ENCODE data around the gene BIRC7. TPM values are rescaled to one million over a fixed set of nuclear protein-coding genes. Genes with fewer than 3 reads are reported as not detected.

The BIRC7 gene
- total RNA-seq, 1 donor from 2014 or later: not detected

- no peak for DNase-seq
- peaks cover 34% of the 10 kb centered on the region for H3K4me1 Mint-ChIP-seq (ENCODE audit: low read depth, unreplicated experiment)
- no peak overlapping the region for H3K4me3 Mint-ChIP-seq (ENCODE audit: unreplicated experiment)
- H3K9me3 Mint-ChIP-seq (ENCODE audit: unreplicated experiment): peaks cover 6% of the 10 kb centered on the region
- no peak for TF ChIP-seq CTCF (IDR thresholded peaks at IDR 0.05; ENCODE audit: partially characterized antibody, unreplicated experiment)
- peaks cover 11% of the 10 kb centered on the region for H3K36me3 Mint-ChIP-seq (ENCODE audit: unreplicated experiment)
- H3K27me3 Mint-ChIP-seq (ENCODE audit: unreplicated experiment): peaks cover 4% of the 10 kb centered on the region
- no peak overlapping the region for H3K27ac Mint-ChIP-seq (ENCODE audit: unreplicated experiment)
Measured at GRCh38 chr20:63260521-63260920, 24.8 kb downstream of the BIRC7 start.

DNA sequence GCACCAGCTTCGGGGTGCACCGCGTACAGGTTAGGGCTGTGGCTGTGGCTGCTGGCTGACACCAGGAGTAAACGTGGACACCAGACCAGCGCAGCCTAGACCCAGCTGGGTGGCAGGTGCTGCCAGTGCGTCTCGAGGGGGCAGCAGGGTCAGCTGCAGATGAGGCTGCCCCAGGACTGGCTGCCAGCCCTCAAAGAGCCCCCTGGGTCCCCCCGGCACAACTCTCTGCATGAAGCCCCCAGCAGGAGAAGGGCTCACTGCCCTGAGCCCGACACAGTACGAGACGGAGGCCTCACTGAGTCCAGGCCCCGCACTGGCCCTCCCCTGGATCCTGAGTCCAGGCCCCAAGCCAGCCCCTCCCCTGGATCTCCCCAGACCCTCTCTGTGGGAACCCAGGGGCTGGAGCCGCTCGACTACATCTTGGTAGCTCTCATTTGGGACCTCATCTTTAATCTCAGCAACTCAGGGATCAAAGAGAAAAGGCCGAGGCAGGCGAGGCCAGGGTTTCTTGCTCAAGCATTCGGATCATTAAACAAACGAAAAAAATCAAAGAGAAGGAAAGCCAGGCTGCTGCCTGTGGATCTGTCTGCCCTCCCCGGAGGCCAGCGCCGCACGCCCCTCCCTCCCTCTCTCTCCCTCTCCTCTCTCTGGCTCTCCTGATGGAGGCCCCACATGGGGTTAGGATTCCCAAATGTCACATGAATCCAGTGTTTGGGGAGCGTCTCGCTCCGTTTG, 25.5 kb downstream of the BIRC7 start:
- H3K27me3 Mint-ChIP-seq (ENCODE audit: unreplicated experiment): peaks cover 4% of the 10 kb centered on the region
- H3K36me3 Mint-ChIP-seq (ENCODE audit: unreplicated experiment): peaks cover 11% of the 10 kb centered on the region
- no peak for TF ChIP-seq CTCF (IDR thresholded peaks at IDR 0.05; ENCODE audit: partially characterized antibody, unreplicated experiment)
- peaks cover 5% of the 10 kb centered on the region for H3K9me3 Mint-ChIP-seq (ENCODE audit: unreplicated experiment)
- peak overlapping the region; percentile 71 for H3K27ac Mint-ChIP-seq (ENCODE audit: unreplicated experiment)
- peaks cover 30% of the 10 kb centered on the region for H3K4me1 Mint-ChIP-seq (ENCODE audit: low read depth, unreplicated experiment)
- peak overlapping the region; percentile 74 for H3K4me3 Mint-ChIP-seq (ENCODE audit: unreplicated experiment)
- peak; percentile 63 for DNase-seq

DNA sequence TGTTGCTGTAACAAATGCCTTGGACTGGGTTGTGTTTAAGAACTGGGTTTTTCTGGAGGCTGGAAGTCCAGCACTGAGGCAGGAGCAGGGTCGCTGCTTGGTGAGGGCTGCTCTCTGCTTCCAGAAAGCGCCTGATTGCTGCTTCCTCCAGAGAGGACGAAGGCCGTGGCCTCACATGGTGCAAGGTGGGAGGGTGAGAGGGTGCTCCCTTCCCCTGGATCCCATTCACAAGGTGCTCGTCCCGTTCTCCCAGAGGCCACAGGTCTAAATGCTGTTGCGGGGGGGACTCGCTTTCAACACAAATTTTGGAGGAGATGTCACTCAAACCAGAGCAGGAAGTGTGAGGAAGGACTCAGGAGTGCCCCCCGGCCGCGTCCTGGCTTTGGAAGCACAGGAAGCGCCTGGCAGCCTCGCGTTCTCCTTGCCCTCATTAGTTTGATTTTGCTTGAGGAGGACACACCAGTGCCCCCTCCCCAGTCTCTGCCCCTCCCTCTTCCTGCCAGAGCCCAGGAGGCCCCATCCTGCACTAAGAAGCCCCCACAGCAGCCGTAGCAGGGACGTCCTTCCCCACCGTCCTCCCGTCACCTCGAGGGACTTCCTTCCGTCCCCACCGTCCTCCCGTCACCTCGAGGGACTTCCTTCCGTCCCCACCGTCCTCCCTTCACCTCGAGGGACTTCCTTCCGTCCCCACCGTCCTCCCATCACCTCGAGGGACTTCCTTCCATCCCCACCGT, 26.3 kb downstream of the BIRC7 start:
- peaks cover 8% of the 10 kb centered on the region for H3K36me3 Mint-ChIP-seq (ENCODE audit: unreplicated experiment)
- no peak for DNase-seq
- H3K27ac Mint-ChIP-seq (ENCODE audit: unreplicated experiment): peak overlapping the region; percentile 71
- H3K4me1 Mint-ChIP-seq (ENCODE audit: low read depth, unreplicated experiment): peaks cover 26% of the 10 kb centered on the region
- H3K27me3 Mint-ChIP-seq (ENCODE audit: unreplicated experiment): peaks cover 4% of the 10 kb centered on the region
- peaks cover 3% of the 10 kb centered on the region for H3K9me3 Mint-ChIP-seq (ENCODE audit: unreplicated experiment)
- TF ChIP-seq CTCF (IDR thresholded peaks at IDR 0.05; ENCODE audit: partially characterized antibody, unreplicated experiment): no peak
- H3K4me3 Mint-ChIP-seq (ENCODE audit: unreplicated experiment): peak overlapping the region; percentile 77

GRCh38 chr20:63262836-63263235, 27.1 kb downstream of the BIRC7 start:
- Mint-ChIP-seq H3K27ac (ENCODE audit: unreplicated experiment) (peak overlapping the region; percentile 59), H3K9me3 (ENCODE audit: unreplicated experiment) (peaks cover 2% of the 10 kb centered on the region), H3K4me1 (ENCODE audit: low read depth, unreplicated experiment) (peaks cover 17% of the 10 kb centered on the region), H3K27me3 (ENCODE audit: unreplicated experiment) (no peaks in the 10 kb centered on the region), H3K36me3 (ENCODE audit: unreplicated experiment) (no peaks in the 10 kb centered on the region), H3K4me3 (ENCODE audit: unreplicated experiment) (peak overlapping the region; percentile 38)
- TF ChIP-seq CTCF (IDR thresholded peaks at IDR 0.05; ENCODE audit: partially characterized antibody, unreplicated experiment): no peak
- no peak for DNase-seq

DNA sequence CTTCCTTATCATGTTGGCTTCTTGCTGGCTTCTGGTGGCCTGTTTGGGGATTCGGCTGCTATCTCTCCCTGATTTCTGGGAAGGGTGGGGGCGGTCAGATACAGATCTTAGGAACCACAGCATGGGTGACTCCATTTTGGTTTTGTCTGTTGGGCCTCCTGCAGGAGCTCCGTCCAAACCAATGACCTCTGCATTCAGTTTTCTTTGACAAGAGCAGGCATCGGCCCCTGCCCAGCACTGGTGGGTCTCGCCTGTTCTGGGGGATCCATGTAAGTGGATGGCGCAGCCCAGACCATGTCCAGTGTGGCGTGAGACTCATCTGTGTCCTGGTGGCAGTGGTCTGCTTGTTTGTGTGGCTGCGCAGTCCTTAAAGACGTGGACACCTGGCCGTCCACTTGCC, 28.3 kb downstream of the BIRC7 start:
- Mint-ChIP-seq H3K36me3 (ENCODE audit: unreplicated experiment) (no peaks in the 10 kb centered on the region), H3K4me3 (ENCODE audit: unreplicated experiment) (no peak overlapping the region), H3K27ac (ENCODE audit: unreplicated experiment) (no peak overlapping the region), H3K9me3 (ENCODE audit: unreplicated experiment) (peaks cover 2% of the 10 kb centered on the region), H3K27me3 (ENCODE audit: unreplicated experiment) (no peaks in the 10 kb centered on the region), H3K4me1 (ENCODE audit: low read depth, unreplicated experiment) (peaks cover 19% of the 10 kb centered on the region)
- no peak for TF ChIP-seq CTCF (IDR thresholded peaks at IDR 0.05; ENCODE audit: partially characterized antibody, unreplicated experiment)
- DNase-seq: no peak

Measured in glutamatergic neuron (in vitro differentiated cells).